ENCODE results near the gene AREG. TPM values are rescaled to one million over a fixed set of nuclear protein-coding genes. Genes with fewer than 3 reads are reported as not detected.
"Not testable (repeated sequence)": the region's sequence is repeated elsewhere in the genome, so short reads cannot be mapped to it uniquely, and the experiment has no call there.

The AREG gene
- total RNA-seq (10 to 100 TPM in 3 of 4 donors, 1 to 10 TPM in 1; 1.1 to 12.5 (median 10.7) TPM), polyA plus RNA-seq (10 to 100 TPM; 13.2 to 31.9 (median 30.3) TPM)

GRCh38 chr4:74444891-74445642 lies at the start of gene AREG:
Gene AREG, plus strand, starts transcription at chr4:74445136. Its CDS starts 210 bp downstream, at chr4:74445346.
- 1% methylated on average over 64 of the region's 64 CpGs for WGBS, 2 donors
- TF ChIP-seq EP300 (IDR thresholded peaks at IDR 0.05) (peak in 2 of 4 donors; percentile 29 to 52), POLR2AphosphoS5 (IDR thresholded peaks at IDR 0.05) (peak in 3 of 4 donors; percentile 47 to 70 (median 65)), POLR2A (IDR thresholded peaks at IDR 0.05) (peak in 1 of 2 donors; percentile 70)
- TF ChIP-seq, protein P1, sequence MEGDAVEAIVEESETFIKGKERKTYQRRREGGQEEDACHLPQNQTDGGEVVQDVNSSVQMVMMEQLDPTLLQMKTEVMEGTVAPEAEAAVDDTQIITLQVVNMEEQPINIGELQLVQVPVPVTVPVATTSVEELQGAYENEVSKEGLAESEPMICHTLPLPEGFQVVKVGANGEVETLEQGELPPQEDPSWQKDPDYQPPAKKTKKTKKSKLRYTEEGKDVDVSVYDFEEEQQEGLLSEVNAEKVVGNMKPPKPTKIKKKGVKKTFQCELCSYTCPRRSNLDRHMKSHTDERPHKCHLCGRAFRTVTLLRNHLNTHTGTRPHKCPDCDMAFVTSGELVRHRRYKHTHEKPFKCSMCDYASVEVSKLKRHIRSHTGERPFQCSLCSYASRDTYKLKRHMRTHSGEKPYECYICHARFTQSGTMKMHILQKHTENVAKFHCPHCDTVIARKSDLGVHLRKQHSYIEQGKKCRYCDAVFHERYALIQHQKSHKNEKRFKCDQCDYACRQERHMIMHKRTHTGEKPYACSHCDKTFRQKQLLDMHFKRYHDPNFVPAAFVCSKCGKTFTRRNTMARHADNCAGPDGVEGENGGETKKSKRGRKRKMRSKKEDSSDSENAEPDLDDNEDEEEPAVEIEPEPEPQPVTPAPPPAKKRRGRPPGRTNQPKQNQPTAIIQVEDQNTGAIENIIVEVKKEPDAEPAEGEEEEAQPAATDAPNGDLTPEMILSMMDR (IDR thresholded peaks at IDR 0.05): peak in 3 of 4 experiments; percentile 27 to 50 (median 34)
- Histone ChIP-seq H3K9me3 (no peaks in the 10 kb centered on the region), H3K4me1 (peaks cover 0 to 16% (median 4%) of the 10 kb centered on the region in 4 donors), H3K27me3 (no peaks in the 10 kb centered on the region), H3K27ac (peak within 1 kb of the TSS; percentile 65 to 87 (median 77)), H3K4me3 (peak within 1 kb of the TSS; percentile 34 to 74 (median 58)), H3K36me3 (no peaks in the 10 kb centered on the region)
- peak; percentile 84 for DNase-seq
- intact Hi-C loops (cut with DNase I): loop anchor here (5.0 kb wide), 1 partner anchor 68 kb away; no protein-coding TSS in a partner anchor

- Histone ChIP-seq H3K4me3 (no peak overlapping the region), H3K27ac (no peak overlapping the region), H3K9me3 (no peaks in the 10 kb centered on the region), H3K27me3 (no peaks in the 10 kb centered on the region), H3K36me3 (no peaks in the 10 kb centered on the region), H3K4me1 (no peaks in the 10 kb centered on the region)
- intact Hi-C loops (cut with DNase I): no loop called here
- TF ChIP-seq POLR2A (IDR thresholded peaks at IDR 0.05) (no peak), EP300 (IDR thresholded peaks at IDR 0.05) (no peak), POLR2AphosphoS5 (IDR thresholded peaks at IDR 0.05) (no peak)
- TF ChIP-seq, protein P1 (IDR thresholded peaks at IDR 0.05): no peak
- DNase-seq: no peak
- 6 to 45% methylated on average over 2 of the region's 2 CpGs for WGBS, 2 donors
Measured at GRCh38 chr4:74395633-74396032, 49.3 kb upstream of the AREG start.

DNA sequence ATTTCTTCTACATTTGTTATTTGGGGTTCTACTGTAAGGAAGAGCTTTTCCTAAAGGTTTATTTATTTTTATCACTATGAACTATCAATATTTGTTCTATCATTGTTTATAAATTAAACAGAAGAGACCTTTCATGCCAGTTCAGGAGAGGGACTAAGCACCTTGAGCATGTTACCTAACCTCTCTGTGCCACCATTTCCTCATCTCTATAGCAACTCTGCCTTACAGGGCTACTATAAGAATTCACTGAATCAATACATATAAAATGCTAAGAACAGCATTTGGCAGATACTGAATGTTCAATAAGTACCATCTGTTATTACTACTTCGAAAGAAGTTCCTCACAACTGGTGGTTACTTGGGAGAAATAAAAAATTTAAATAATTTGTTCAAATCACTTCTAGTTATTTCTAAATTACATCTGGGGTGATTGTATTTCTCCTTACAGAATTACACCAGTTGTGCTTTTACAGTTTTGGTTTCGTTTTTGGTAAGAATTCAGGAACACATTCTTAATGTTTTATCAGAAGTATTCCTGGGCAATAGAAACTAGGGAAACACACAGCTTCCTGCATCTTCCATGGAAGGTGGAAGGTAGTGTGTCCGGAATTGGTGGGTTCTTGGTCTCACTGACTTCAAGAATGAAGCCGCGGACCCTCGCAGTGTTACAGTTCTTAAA lies 47.0 kb upstream of the AREG start:
- Histone ChIP-seq H3K27me3 (no peaks in the 10 kb centered on the region), H3K27ac (peak overlapping the region in 2 of 4 donors; percentile 50 to 60), H3K9me3 (no peaks in the 10 kb centered on the region), H3K4me1 (peaks cover 0 to 7% (median 0%) of the 10 kb centered on the region in 4 donors), H3K36me3 (no peaks in the 10 kb centered on the region), H3K4me3 (peak overlapping the region; percentile 15 to 51 (median 38))
- TF ChIP-seq POLR2AphosphoS5 (IDR thresholded peaks at IDR 0.05) (no peak), EP300 (IDR thresholded peaks at IDR 0.05) (no peak), POLR2A (IDR thresholded peaks at IDR 0.05) (no peak)
- TF ChIP-seq, protein P1 (IDR thresholded peaks at IDR 0.05): no peak
- intact Hi-C loops (cut with DNase I): no loop called here
- no peak for DNase-seq
- 43 to 59% methylated on average over 6 of the region's 6 CpGs for WGBS, 2 donors

DNA sequence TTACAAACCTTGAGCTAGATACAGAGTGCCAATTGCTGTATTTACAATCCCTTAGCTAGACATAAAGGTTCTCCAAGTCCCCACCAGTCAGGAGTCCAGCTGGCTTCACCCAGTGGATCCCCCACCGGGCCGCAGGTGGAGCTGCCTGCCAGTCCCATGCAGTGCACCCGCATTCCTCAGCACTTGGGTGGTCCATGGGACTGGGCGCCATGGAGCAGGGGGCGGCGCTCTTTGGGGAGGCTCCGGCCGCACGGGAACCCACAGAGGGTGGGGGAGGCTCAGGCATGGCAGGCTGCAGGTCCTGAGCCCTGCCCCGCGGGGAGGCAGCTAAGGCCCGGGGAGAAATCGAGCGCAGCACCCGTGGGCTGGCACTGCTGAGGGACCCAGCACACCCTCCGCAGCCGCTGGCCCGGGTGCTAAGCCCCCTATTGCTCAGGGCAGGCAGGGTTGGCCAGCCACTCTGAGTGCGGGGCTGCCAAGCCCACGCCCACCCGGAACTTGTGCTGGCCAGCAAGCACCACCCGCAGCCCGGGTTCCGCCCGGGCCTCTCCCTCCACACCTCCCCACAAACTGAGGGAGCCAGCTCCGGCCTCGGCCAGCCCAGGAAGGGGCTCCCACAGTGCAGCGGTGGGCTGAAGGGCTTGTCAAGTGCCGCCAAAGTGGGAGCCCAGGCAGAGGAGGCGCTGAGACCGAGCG lies 45.9 kb upstream of the AREG start:
- intact Hi-C loops (cut with DNase I); H3K36me3 ChIP-seq; H3K9me3 ChIP-seq; H3K27me3 ChIP-seq; H3K27ac ChIP-seq; DNase-seq: not testable (repeated sequence)
- peak overlapping the region in 1 of 4 donors; percentile 33 for H3K4me3 ChIP-seq
- peaks cover 0 to 14% (median 0%) of the 10 kb centered on the region in 4 donors for H3K4me1 ChIP-seq
- WGBS, 2 donors: 92 to 94% methylated on average over 32 of the region's 32 CpGs
